ENCODE results near the gene NSA2. TPM values are rescaled to one million over a fixed set of nuclear protein-coding genes. Genes with fewer than 3 reads are reported as not detected.

NSA2 gene
- total and polyA plus RNA-seq, 9 of the 15 experiments (the other 6 are each of a cell fraction or from before 2014, with no cell fraction given), result 60.2 to 246 (median 183) TPM

- Histone ChIP-seq H3K36me3 (ENCODE audit: control insufficient read depth, insufficient read depth, low read length) (peaks cover 78% of the 10 kb centered on the region), H3K27me3 (ENCODE audit: control insufficient read depth in 2 of 2, insufficient read depth in 2 of 2, low read length in 2 of 2) (no peaks in the 10 kb centered on the region), H3K9me1 (ENCODE audit: control insufficient read depth, insufficient read depth, low read length) (no peaks in the 10 kb centered on the region), H3K4me3 (no peak overlapping the region), H3K4me1 (replicated peaks in 1 of 2; ENCODE audit: control insufficient read depth in 2 of 2, insufficient read depth in 2 of 2, low read length in 2 of 2) (peaks cover 0 to 4% of the 10 kb centered on the region in 2 experiments; a peak in 2 of 5 replicates), H3K9me3 (replicated peaks; ENCODE audit: control insufficient read depth, insufficient read depth, low read depth, low read length) (no peaks in the 10 kb centered on the region), H2AFZ (ENCODE audit: low read depth, low read length) (no peak overlapping the region), H4K20me1 (replicated peaks; ENCODE audit: control insufficient read depth, insufficient read depth, low read length) (peaks cover 5% of the 10 kb centered on the region; the same call in 1 of the 2 replicates), H3K4me2 (ENCODE audit: insufficient read depth, low read length) (no peak overlapping the region), H3K79me2 (ENCODE audit: control insufficient read depth, insufficient read depth, low read length) (peaks cover 19% of the 10 kb centered on the region), H3K27ac (ENCODE audit: extremely low read depth, low read depth, low read length) (no peak overlapping the region), H3K9ac (ENCODE audit: insufficient read depth in 1 of 2, low read depth in 2 of 2, low read length in 2 of 2) (no peak overlapping the region)
- no TSS peak for BruUV-seq (replicated peaks)
- FAIRE-seq (no peak), ATAC-seq (no peak), DNase-seq (ENCODE audit: extremely low read depth in 1 of 4, low spot score in 3 of 4) (no peak)
- CTCF ChIA-PET (ENCODE audit: low intra/inter-chr PET ratio), result no interaction called here
- in situ Hi-C loops (cut with MboI) (no loop called here), intact Hi-C loops (cut with micrococcal nuclease) (no loop called here)
- POLR2A ChIA-PET, result no interaction called here
- no peak for TF ChIP-seq NRF1 (conservative IDR thresholded peaks at IDR 0.05 in 1 of 2, IDR thresholded peaks at IDR 0.05 in 1 of 2)
- TF ChIP-seq ZNF121 (CRISPR knock-in tag; conservative IDR thresholded peaks at IDR 0.05), result no peak
- TF ChIP-seq HDAC6 (IDR thresholded peaks at IDR 0.05; ENCODE audit: low read depth, low read length), result no peak
- no peak for TF ChIP-seq CEBPG (CRISPR knock-in tag; IDR thresholded peaks at IDR 0.05)
- TF ChIP-seq CEBPG (tag; conservative IDR thresholded peaks at IDR 0.05 in 1 of 2, IDR thresholded peaks at IDR 0.05 in 1 of 2), result 0 out of 4 replicates have a peak, but pooled peaks of 1 of the 2 experiments have one; percentile 21
- TF ChIP-seq CEBPB (tag; IDR thresholded peaks at IDR 0.05), result peak; percentile 20; the same call in 1 of the 2 replicates
- TF ChIP-seq ZNF354B (CRISPR knock-in tag; IDR thresholded peaks at IDR 0.05), result no peak
- whole genome bisulfite sequencing (ENCODE audit: insufficient coverage, low coverage, missing lambda C conversion rate), result 91% methylated on average over 7 of the region's 7 CpGs
Measured at GRCh38 chr5:74772359-74772758, 5.3 kb downstream of the NSA2 start.

- CTCF ChIA-PET (ENCODE audit: low intra/inter-chr PET ratio), result no interaction called here
Measured at GRCh38 chr5:74778609-74779008, 11.6 kb downstream of the NSA2 start.

More at GRCh38 chr5:74778609-74779008, 11.6 kb downstream of the NSA2 start:
- ATAC-seq, result no peak
- no peaks in the 10 kb centered on the region for H4K20me1 ChIP-seq (replicated peaks; ENCODE audit: control insufficient read depth, insufficient read depth, low read length)
- H3K4me3 ChIP-seq, result no peak overlapping the region
- in situ Hi-C loops (cut with MboI) (no loop called here), intact Hi-C loops (cut with micrococcal nuclease) (no loop called here)
- no peak overlapping the region for H3K27ac ChIP-seq (ENCODE audit: extremely low read depth, low read depth, low read length)
- H3K4me2 ChIP-seq (ENCODE audit: insufficient read depth, low read length), result no peak overlapping the region
- H3K79me2 ChIP-seq (ENCODE audit: control insufficient read depth, insufficient read depth, low read length), result no peaks in the 10 kb centered on the region
- no TSS peak for BruUV-seq (replicated peaks)
- peaks cover 39% of the 10 kb centered on the region; the same call in 2 of the 3 replicates for H3K36me3 ChIP-seq (ENCODE audit: control insufficient read depth, insufficient read depth, low read length)
- WGBS (ENCODE audit: insufficient coverage, low coverage, missing lambda C conversion rate), result 93% methylated on average over 2 of the region's 2 CpGs
- H2AFZ ChIP-seq (ENCODE audit: low read depth, low read length), result no peak overlapping the region
- POLR2A ChIA-PET, result no interaction called here
- no peaks in the 10 kb centered on the region for H3K27me3 ChIP-seq (ENCODE audit: control insufficient read depth in 2 of 2, insufficient read depth in 2 of 2, low read length in 2 of 2)
- H3K9ac ChIP-seq (ENCODE audit: insufficient read depth in 1 of 2, low read depth in 2 of 2, low read length in 2 of 2), result no peak overlapping the region
- no peak for DNase-seq (ENCODE audit: extremely low read depth in 1 of 4, low spot score in 3 of 4)
- no peak for FAIRE-seq
- no peak for TF ChIP-seq NFIC (IDR thresholded peaks at IDR 0.05)
- TF ChIP-seq ZNF217 (CRISPR knock-in tag; IDR thresholded peaks at IDR 0.05), result no peak
- TF ChIP-seq ZC3H4 (CRISPR knock-in tag; IDR thresholded peaks at IDR 0.05; ENCODE audit: borderline replicate concordance), result no peak
- TF ChIP-seq TCFL5 (CRISPR knock-in tag; conservative IDR thresholded peaks at IDR 0.05), result no peak
- H3K9me3 ChIP-seq (replicated peaks; ENCODE audit: control insufficient read depth, insufficient read depth, low read depth, low read length), result no peaks in the 10 kb centered on the region
- no peaks in the 10 kb centered on the region for H3K9me1 ChIP-seq (ENCODE audit: control insufficient read depth, insufficient read depth, low read length)
- H3K4me1 ChIP-seq (replicated peaks in 1 of 2; ENCODE audit: control insufficient read depth in 2 of 2, insufficient read depth in 2 of 2, low read length in 2 of 2), result no peaks in the 10 kb centered on the region

Measured in K562 (cell line).